Putamen (tissue), 1 donor: Measurements from ENCODE around the gene OSBPL10.
"Not testable (repeated sequence)": the region's sequence is repeated elsewhere in the genome, so short reads cannot be mapped to it uniquely, and the experiment has no call there.

ENCODE experiments used
- DNase-seq: peaks from one replicate; pipeline ENCODE4 v3.0.0-alpha.2; 2016; ENCODE audit warnings: low spot score

Gene OSBPL10

GRCh38 chr3:31993843-31994242 is 12.8 kb upstream of the OSBPL10 start:
- DNase-seq, result no peak

- not testable (repeated sequence) for DNase-seq
Observed at GRCh38 chr3:31992995-31993394, 11.9 kb upstream of the OSBPL10 start.

GRCh38 chr3:31988271-31988670 is 7.2 kb upstream of the OSBPL10 start:
- no peak for DNase-seq

- DNase-seq, result no peak
Observed at GRCh38 chr3:31985831-31986230, 4.8 kb upstream of the OSBPL10 start.

- DNase-seq, result no peak
Observed at GRCh38 chr3:31984321-31984720, 3.3 kb upstream of the OSBPL10 start.

GRCh38 chr3:31980530-31981205 is 394 bp downstream of the OSBPL10 start:
- peak; percentile 22 for DNase-seq

- DNase-seq, result peak; percentile 54
Observed at GRCh38 chr3:31979001-31979697, 1.9 kb downstream of the OSBPL10 start.

GRCh38 chr3:31978553-31978952 is 2.5 kb downstream of the OSBPL10 start:
- no peak for DNase-seq

- no peak for DNase-seq
Observed at GRCh38 chr3:31977736-31978135, 3.3 kb downstream of the OSBPL10 start.

- no peak for DNase-seq
Observed at GRCh38 chr3:31976302-31976701, 4.8 kb downstream of the OSBPL10 start.

GRCh38 chr3:31974964-31975363 is 6.1 kb downstream of the OSBPL10 start:
- DNase-seq, result no peak

- DNase-seq, result no peak
Observed at GRCh38 chr3:31974471-31974870, 6.6 kb downstream of the OSBPL10 start.

- no peak for DNase-seq
Observed at GRCh38 chr3:31973837-31974236, 7.2 kb downstream of the OSBPL10 start.

GRCh38 chr3:31973081-31973480 is 8.0 kb downstream of the OSBPL10 start:
- no peak for DNase-seq

- DNase-seq, result no peak
Observed at GRCh38 chr3:31971607-31972006, 9.5 kb downstream of the OSBPL10 start.

GRCh38 chr3:31968927-31969418 is 12.1 kb downstream of the OSBPL10 start:
- no peak for DNase-seq

- no peak for DNase-seq
Observed at GRCh38 chr3:31968369-31968926, 12.6 kb downstream of the OSBPL10 start.

GRCh38 chr3:31967592-31967991 is 13.5 kb downstream of the OSBPL10 start:
- DNase-seq, result no peak

- no peak for DNase-seq
Observed at GRCh38 chr3:31966978-31967591, 14.0 kb downstream of the OSBPL10 start.

GRCh38 chr3:31962801-31963205 is 18.3 kb downstream of the OSBPL10 start:
- DNase-seq, result no peak

- DNase-seq, result no peak
Observed at GRCh38 chr3:31960793-31961431, 20.1 kb downstream of the OSBPL10 start.
